Subcutaneous abdominal adipose tissue (tissue), 5 donors: Measurements from ENCODE around the gene LRRC36.

ENCODE experiments used
- H3K27ac ChIP-seq: one replicate; pipeline ENCODE4 v1.7.0; 2013; ENCODE audit warnings: low read depth, mild to moderate bottlenecking, inconsistent platforms, low read length, moderate library complexity
- H3K27me3 ChIP-seq, 5 donors: one replicate each; pipeline ENCODE4 v1.7.0; 2013; ENCODE audit warnings: low read length in 5 of 5, inconsistent platforms in 1 of 5; ENCODE audit not compliant: control insufficient read depth in 5 of 5, insufficient read depth in 4 of 5
- H3K36me3 ChIP-seq, 5 donors: one replicate each; pipeline ENCODE4 v1.7.0; 2013; ENCODE audit warnings: low read length in 5 of 5; ENCODE audit not compliant: control insufficient read depth in 5 of 5, insufficient read depth in 5 of 5
- H3K4me1 ChIP-seq, 5 donors: one replicate each; pipeline ENCODE4 v1.7.0; 2013; ENCODE audit warnings: low read length in 5 of 5, mild to moderate bottlenecking in 3 of 5, moderate library complexity in 1 of 5; ENCODE audit not compliant: control insufficient read depth in 5 of 5, insufficient read depth in 5 of 5
- H3K4me3 ChIP-seq, 5 donors: one replicate each; pipeline ENCODE4 v1.7.0; 2013; ENCODE audit warnings: low read length in 5 of 5, low read depth in 1 of 5
- H3K9ac ChIP-seq, 5 donors: one replicate each; pipeline ENCODE4 v1.7.0; 2013; ENCODE audit warnings: low read length in 5 of 5, mild to moderate bottlenecking in 4 of 5, moderate library complexity in 3 of 5
- H3K9me3 ChIP-seq, 5 donors: one replicate each; pipeline ENCODE4 v1.7.0; 2013; ENCODE audit warnings: low read length in 5 of 5; ENCODE audit not compliant: control insufficient read depth in 5 of 5
- donor health status: healthy.
- donor health status: healthy.
- donor health status: healthy.
- donor health status: healthy.
- donor health status: healthy.

Gene LRRC36

GRCh38 chr16:67399749-67400704 lies 73.4 kb downstream of the LRRC36 start:
- Histone ChIP-seq H3K9ac (no peak overlapping the region), H3K4me3 (no peak overlapping the region), H3K27me3 (peaks cover 0 to 16% (median 9%) of the 10 kb centered on the region in 5 donors), H3K27ac (no peak overlapping the region), H3K4me1 (peaks cover 9 to 51% (median 39%) of the 10 kb centered on the region in 5 donors), H3K36me3 (peaks cover 0 to 4% (median 0%) of the 10 kb centered on the region in 5 donors), H3K9me3 (no peaks in the 10 kb centered on the region)

DNA sequence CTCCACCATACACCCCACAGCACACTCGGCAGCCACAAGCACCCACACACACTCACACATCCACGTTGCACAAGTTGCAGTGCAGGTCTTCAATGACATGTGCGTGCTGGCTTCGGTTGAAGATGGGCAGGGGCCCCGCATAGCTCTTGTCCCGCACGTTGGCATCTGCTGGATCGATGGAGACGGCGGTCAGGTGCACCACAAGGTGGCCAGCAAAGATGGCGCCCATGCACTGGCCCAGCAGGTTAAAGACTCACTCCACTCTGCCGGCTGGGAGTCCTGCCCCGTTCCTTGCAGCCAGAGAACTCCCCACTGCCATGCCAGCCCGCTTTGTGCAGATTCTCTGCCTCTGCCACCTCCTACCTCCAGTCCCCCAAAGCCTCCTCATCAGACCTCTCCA lies 74.3 kb downstream of the LRRC36 start:
- Histone ChIP-seq H3K9ac (no peak overlapping the region), H3K9me3 (no peaks in the 10 kb centered on the region), H3K4me1 (peaks cover 3 to 51% (median 37%) of the 10 kb centered on the region in 5 donors), H3K27me3 (peaks cover 0 to 7% (median 1%) of the 10 kb centered on the region in 5 donors), H3K4me3 (no peak overlapping the region), H3K27ac (no peak overlapping the region), H3K36me3 (peaks cover 0 to 4% (median 0%) of the 10 kb centered on the region in 5 donors)

GRCh38 chr16:67403976-67404555 lies 77.5 kb downstream of the LRRC36 start:
- Histone ChIP-seq H3K27ac (no peak overlapping the region), H3K9ac (no peak overlapping the region), H3K4me1 (peaks cover 0 to 37% (median 28%) of the 10 kb centered on the region in 5 donors), H3K27me3 (no peaks in the 10 kb centered on the region), H3K36me3 (peaks cover 0 to 4% (median under 1%) of the 10 kb centered on the region in 5 donors), H3K4me3 (no peak overlapping the region), H3K9me3 (no peaks in the 10 kb centered on the region)

DNA sequence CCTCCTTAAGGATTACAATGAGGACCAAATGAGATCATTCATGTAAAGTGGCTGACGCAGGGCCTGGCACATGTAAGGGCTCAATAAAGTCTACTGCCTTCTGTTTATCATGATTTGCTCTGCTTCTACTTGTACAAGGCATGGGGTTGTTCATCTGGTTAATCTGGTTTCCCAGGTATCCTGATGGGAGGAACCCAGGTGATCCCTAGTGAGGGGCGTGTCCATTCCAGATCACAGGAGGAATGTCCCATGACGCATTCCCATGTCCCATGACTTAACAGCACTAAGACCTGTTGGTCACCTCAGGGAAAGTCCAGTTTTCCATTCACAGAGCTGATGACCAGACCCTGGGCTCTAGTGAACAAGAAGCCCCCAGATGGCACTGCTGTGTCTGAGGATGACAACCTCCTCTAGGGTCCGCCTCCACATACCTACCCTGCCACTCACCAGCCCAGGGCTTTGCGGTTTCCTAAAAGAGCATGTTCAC lies 78.2 kb downstream of the LRRC36 start:
- Histone ChIP-seq H3K36me3 (peaks cover 0 to 4% (median 3%) of the 10 kb centered on the region in 5 donors), H3K9ac (no peak overlapping the region), H3K27ac (no peak overlapping the region), H3K27me3 (no peaks in the 10 kb centered on the region), H3K9me3 (no peaks in the 10 kb centered on the region), H3K4me1 (peaks cover 0 to 31% (median 21%) of the 10 kb centered on the region in 5 donors), H3K4me3 (no peak overlapping the region)

DNA sequence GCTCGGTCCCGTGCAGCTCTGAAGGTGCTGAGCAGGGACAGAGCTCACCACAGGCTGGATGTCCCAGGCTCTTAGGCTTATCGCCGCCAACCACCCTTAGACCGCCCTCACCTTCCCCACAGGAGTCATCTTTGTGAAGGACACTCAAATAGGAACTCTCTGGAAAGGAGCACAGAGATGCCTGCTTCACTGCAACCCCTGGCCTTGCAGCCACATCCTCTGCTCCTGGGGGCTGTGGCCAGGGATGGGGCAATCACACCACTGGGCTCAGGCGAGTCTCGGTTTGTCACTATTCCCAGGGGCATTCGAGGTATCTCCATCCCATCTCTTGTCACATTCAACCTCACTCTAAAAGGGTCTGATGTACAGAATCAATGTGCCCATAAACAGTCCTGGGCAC lies 78.7 kb downstream of the LRRC36 start:
- no peak overlapping the region for H3K27ac ChIP-seq

GRCh38 chr16:67406111-67406971 lies 79.7 kb downstream of the LRRC36 start:
- H3K36me3 ChIP-seq: peaks cover 0 to 4% (median 0%) of the 10 kb centered on the region in 5 donors
- H3K4me3 ChIP-seq: no peak overlapping the region
- peak overlapping the region in 2 of 5 donors; percentile 5 to 51 for H3K9ac ChIP-seq
- H3K27me3 ChIP-seq: no peaks in the 10 kb centered on the region
- H3K27ac ChIP-seq: peak overlapping the region; percentile 55
- H3K4me1 ChIP-seq: peaks cover 0 to 31% (median 21%) of the 10 kb centered on the region in 5 donors
- H3K9me3 ChIP-seq: no peaks in the 10 kb centered on the region

More for the DNA sequence above, 78.7 kb downstream of the LRRC36 start:
- peaks cover 0 to 31% (median 21%) of the 10 kb centered on the region in 5 donors for H3K4me1 ChIP-seq
- no peak overlapping the region for H3K9ac ChIP-seq
- peaks cover 0 to 4% (median 3%) of the 10 kb centered on the region in 5 donors for H3K36me3 ChIP-seq
- no peaks in the 10 kb centered on the region for H3K9me3 ChIP-seq
- no peak overlapping the region for H3K4me3 ChIP-seq
- no peaks in the 10 kb centered on the region for H3K27me3 ChIP-seq

GRCh38 chr16:67407176-67407787 lies 80.7 kb downstream of the LRRC36 start:
- H3K9me3 ChIP-seq: no peaks in the 10 kb centered on the region
- no peak overlapping the region for H3K4me3 ChIP-seq
- H3K36me3 ChIP-seq: peaks cover 0 to 4% (median 0%) of the 10 kb centered on the region in 5 donors
- no peaks in the 10 kb centered on the region for H3K27me3 ChIP-seq
- peaks cover 0 to 31% (median 21%) of the 10 kb centered on the region in 5 donors for H3K4me1 ChIP-seq
- peak overlapping the region in 2 of 5 donors; percentile 38 to 51 for H3K9ac ChIP-seq
- H3K27ac ChIP-seq: peak overlapping the region; percentile 50

DNA sequence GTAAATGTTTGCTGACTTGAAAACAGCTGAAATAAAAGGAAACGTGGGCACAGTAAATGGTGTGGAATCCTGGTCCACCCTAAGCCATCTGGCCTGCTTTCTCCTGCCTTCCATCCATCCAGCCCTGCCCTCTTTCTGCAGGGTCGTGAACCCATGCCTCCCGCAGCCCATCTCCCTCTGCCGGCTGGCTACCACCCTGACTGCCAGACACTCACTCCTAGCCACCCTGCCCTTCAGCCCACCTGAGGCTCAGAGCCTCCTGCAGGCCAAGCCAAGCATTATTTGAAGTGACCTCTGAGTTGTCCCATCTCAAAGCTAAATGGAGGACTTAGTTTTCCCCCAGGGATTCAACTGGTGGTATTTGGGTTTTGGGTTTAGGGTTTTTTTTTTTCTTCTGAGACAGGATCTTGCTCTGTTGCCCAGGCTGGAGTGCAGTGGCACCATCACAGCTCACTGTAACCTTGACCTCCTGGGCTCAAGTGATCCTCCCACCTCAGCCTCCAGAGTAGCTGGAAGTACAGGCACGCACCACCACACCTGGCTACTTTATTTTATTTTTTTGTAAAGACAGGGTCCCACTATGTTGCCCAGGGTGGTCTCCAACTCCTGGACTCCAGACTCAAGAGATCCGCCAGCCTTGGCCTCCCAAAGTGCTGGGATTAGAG lies 81.3 kb downstream of the LRRC36 start:
- H3K27me3 ChIP-seq: no peaks in the 10 kb centered on the region
- H3K4me1 ChIP-seq: peaks cover 0 to 31% (median 21%) of the 10 kb centered on the region in 5 donors
- H3K27ac ChIP-seq: peak overlapping the region; percentile 50
- H3K9ac ChIP-seq: no peak overlapping the region
- no peaks in the 10 kb centered on the region for H3K9me3 ChIP-seq
- H3K36me3 ChIP-seq: peaks cover 0 to 4% (median 0%) of the 10 kb centered on the region in 5 donors
- H3K4me3 ChIP-seq: no peak overlapping the region

DNA sequence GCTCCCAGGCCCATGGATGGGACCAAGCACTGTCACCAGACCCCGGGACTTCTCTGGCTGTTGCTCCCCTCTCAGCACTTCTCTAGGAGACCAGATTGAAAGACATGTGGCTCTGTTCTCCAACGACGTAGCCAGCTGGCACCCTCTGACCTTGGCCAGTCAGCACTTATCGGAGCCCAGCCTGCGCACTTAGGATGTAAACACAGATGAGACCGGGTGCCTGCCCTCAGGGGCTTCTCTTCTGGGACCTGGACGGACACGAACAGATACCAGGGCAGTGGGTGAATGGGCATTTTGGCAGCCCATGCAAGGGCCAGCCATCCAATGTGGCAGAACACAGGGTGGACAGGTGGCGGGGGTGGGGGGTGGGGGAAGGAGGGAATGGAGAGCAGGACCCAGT lies 83.0 kb downstream of the LRRC36 start:
- Histone ChIP-seq H3K4me1 (peaks cover 0 to 32% (median 26%) of the 10 kb centered on the region in 5 donors), H3K27ac (no peak overlapping the region), H3K9me3 (no peaks in the 10 kb centered on the region), H3K27me3 (no peaks in the 10 kb centered on the region), H3K36me3 (peaks cover 0 to 4% (median 0%) of the 10 kb centered on the region in 5 donors), H3K4me3 (no peak overlapping the region), H3K9ac (no peak overlapping the region)
